Astrocyte (in vitro differentiated cells and primary cell): ENCODE data around the gene C17orf50.

ENCODE experiments used
- CTCF ChIP-seq: IDR thresholded peaks from 2 replicates; pipeline ENCODE4 v1.5.1; 2011; ENCODE audit warnings: low read depth, mild to moderate bottlenecking, inconsistent platforms, low read length, moderate library complexity; ENCODE audit not compliant: insufficient read depth
- EZH2 ChIP-seq: IDR thresholded peaks from 2 replicates; pipeline ENCODE4 v1.6.1; 2012; ENCODE audit warnings: mild to moderate bottlenecking, low read length, inconsistent platforms; ENCODE audit not compliant: insufficient read depth

GRCh38 chr17:35723735-35724134 is 37.0 kb upstream of the C17orf50 start:
- TF ChIP-seq CTCF (no peak), EZH2 (no peak)
